Esophagus muscularis mucosa (tissue), 4 donors: ENCODE measurements around the gene MPP2. TPM values are rescaled to one million over a fixed set of nuclear protein-coding genes. Genes with fewer than 3 reads are reported as not detected.

Experiments
- DNase-seq: peaks from one replicate; pipeline ENCODE4 v3.0.0-alpha.2; 2017; ENCODE audit errors: extremely low spot score
- H3K27ac ChIP-seq, 4 donors: fragments of 200-600 bp; sonication (generic); replicated peaks in 1 of 4; 1 replicate in 3 of 4; 2 replicates in 1 of 4; pipeline ENCODE4 v1.5.1; 2016 to 2019; ENCODE audit warnings: mild to moderate bottlenecking in 1 of 4
- H3K27me3 ChIP-seq, 4 donors: fragments of 200-600 bp; sonication (generic); one replicate each; pipeline versions ENCODE4 v1.5.1 to v1.6.0; 2016 to 2019
- H3K36me3 ChIP-seq, 4 donors: fragments of 200-600 bp; sonication (generic); one replicate each; pipeline ENCODE4 v1.5.1; 2016 to 2019
- H3K4me1 ChIP-seq, 4 donors: fragments of 200-600 bp; sonication (generic); one replicate each; pipeline ENCODE4 v1.5.1; 2016 to 2019
- H3K4me3 ChIP-seq, 4 donors: fragments of 200-600 bp; sonication (generic); 1 replicate in 2 of 4; 2 replicates in 2 of 4; pipeline ENCODE4 v1.5.1; 2016 to 2019; ENCODE audit warnings: mild to moderate bottlenecking in 4 of 4, moderate library complexity in 1 of 4
- H3K9me3 ChIP-seq, 4 donors: fragments of 200-600 bp; sonication (generic); 1 replicate in 3 of 4; 2 replicates in 1 of 4; pipeline ENCODE4 v1.5.1; 2016 to 2019
- EP300 ChIP-seq: sonication (generic); formaldehyde crosslinking; IDR thresholded peaks from one replicate; pipeline ENCODE4 v1.6.1; 2017; ENCODE audit warnings: antibody characterized with exemption
- POLR2A ChIP-seq: fragments of 450-650 bp; IDR thresholded peaks from one replicate; pipeline ENCODE4 v1.6.1; 2017; ENCODE audit warnings: antibody characterized with exemption, moderate library complexity, mild to moderate bottlenecking, low read depth
- POLR2AphosphoS5 ChIP-seq, 2 donors: sonication (generic); formaldehyde crosslinking; IDR thresholded peaks; one replicate each; pipeline ENCODE4 v1.6.1; 2017; ENCODE audit warnings: antibody characterized with exemption in 2 of 2
- WGBS: methylation state at CpG from one replicate; pipeline ENCODE4 v1.1.5; 2018; 5-methylcytosine and 5-hydroxymethylcytosine counted together
- intact Hi-C: fragments of 100-400 bp; cut with DNase I; formaldehyde crosslinking; loops from one replicate; pipeline ENCODE4 v1.15.1; 2023
- total RNA-seq, 4 donors: library from RNA; depleted of rRNA; stranded (reverse); fragments of >200 nt; gene quantifications; one replicate each; pipeline versions ENCODE4 v1.1.0 to v1.2.1, GENCODE V29; 2016
- TF ChIP-seq, protein P1 (sequence below), 3 experiments: fragments of 200-600 bp in 2 of 3; fragments of 450-650 bp in 1 of 3; sonication (generic) in 2 of 3; IDR thresholded peaks; one replicate each; pipeline ENCODE4 v1.5.1; 2017 to 2019; ENCODE audit warnings: antibody characterized with exemption in 3 of 3, mild to moderate bottlenecking in 2 of 3, moderate library complexity in 1 of 3

MPP2 gene
- total RNA-seq, 4 donors from 2014 or later, result 13.3 to 15.9 (median 15.6) TPM

DNA sequence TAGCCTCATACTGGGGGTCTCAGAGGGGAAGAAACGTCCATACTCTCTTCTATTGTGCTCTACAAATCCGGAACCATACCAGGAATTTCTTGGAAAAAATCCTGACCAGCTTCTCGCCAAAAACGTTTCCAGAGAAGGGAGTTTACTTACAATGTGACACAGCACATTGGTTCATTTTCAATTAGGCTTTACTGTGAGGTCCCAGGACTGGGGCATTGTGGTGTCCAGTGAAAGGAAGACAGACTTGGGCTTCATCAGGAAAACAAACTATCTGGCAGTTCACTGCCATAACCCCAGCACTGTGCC lies 14.7 kb downstream of the MPP2 start:
- intact Hi-C loops, result no loop called here
- H3K27ac ChIP-seq, result no peak overlapping the region
- H3K36me3 ChIP-seq, result peaks cover 0 to 38% (median 17%) of the 10 kb centered on the region in 4 donors
- TF ChIP-seq POLR2A (no peak), POLR2AphosphoS5 (IDR thresholded peaks at IDR 0.05) (no peak), EP300 (no peak)
- TF ChIP-seq, protein P1, sequence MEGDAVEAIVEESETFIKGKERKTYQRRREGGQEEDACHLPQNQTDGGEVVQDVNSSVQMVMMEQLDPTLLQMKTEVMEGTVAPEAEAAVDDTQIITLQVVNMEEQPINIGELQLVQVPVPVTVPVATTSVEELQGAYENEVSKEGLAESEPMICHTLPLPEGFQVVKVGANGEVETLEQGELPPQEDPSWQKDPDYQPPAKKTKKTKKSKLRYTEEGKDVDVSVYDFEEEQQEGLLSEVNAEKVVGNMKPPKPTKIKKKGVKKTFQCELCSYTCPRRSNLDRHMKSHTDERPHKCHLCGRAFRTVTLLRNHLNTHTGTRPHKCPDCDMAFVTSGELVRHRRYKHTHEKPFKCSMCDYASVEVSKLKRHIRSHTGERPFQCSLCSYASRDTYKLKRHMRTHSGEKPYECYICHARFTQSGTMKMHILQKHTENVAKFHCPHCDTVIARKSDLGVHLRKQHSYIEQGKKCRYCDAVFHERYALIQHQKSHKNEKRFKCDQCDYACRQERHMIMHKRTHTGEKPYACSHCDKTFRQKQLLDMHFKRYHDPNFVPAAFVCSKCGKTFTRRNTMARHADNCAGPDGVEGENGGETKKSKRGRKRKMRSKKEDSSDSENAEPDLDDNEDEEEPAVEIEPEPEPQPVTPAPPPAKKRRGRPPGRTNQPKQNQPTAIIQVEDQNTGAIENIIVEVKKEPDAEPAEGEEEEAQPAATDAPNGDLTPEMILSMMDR (IDR thresholded peaks at IDR 0.05), result no peak
- H3K27me3 ChIP-seq, result no peaks in the 10 kb centered on the region
- 42% methylated on average over 4 of the region's 4 CpGs for WGBS
- peaks cover 0 to 4% (median 0%) of the 10 kb centered on the region in 4 donors for H3K4me1 ChIP-seq
- no peaks in the 10 kb centered on the region for H3K9me3 ChIP-seq
- DNase-seq, result no peak
- H3K4me3 ChIP-seq, result no peak overlapping the region

DNA sequence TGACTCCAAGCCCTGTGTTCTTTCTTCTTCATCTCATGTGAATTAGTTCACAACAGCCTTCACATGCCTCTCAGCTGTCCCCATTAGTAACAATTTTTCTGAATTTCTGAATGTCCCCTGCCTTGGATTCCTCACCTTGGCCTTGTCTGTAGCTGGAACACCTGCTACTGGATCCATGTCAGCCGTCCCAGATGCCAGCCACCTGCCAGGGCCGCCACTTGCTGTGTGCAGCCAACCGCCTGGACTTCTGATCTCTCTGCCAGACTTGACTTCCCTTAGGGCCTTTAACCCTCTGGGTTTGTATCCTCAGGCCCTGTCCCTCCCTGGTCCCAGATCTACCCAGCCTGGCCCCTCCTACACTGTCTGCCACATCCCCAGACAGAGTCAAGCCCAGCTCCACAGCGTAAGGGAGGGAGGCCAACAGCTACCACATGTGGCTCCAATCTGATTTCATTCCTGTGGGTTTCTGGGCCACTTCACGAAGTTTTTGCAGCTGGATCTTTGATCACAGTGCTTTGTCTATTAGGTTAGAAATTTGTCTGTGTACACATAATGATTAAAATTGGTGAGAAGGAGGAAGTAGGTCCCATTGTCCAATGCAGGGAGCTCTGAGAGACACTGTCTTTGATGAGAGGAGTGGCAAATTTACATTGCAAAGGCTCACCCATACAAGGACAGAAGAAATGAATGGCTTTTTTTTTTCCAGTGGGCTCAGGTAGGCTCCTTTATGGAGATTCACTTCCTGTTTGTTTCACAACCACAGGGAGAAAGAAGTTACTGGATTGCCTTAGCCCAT lies 15.3 kb downstream of the MPP2 start:
- no peaks in the 10 kb centered on the region for H3K27me3 ChIP-seq
- WGBS, result 89% methylated on average over 5 of the region's 5 CpGs
- TF ChIP-seq EP300, result no peak
- no peak for TF ChIP-seq POLR2AphosphoS5 (IDR thresholded peaks at IDR 0.05)
- TF ChIP-seq, protein P1 (IDR thresholded peaks at IDR 0.05), result no peak
- no peak for TF ChIP-seq POLR2A
- intact Hi-C loops, result no loop called here
- peaks cover 0 to 4% (median 0%) of the 10 kb centered on the region in 4 donors for H3K4me1 ChIP-seq
- no peak overlapping the region for H3K4me3 ChIP-seq
- H3K9me3 ChIP-seq, result no peaks in the 10 kb centered on the region
- no peak overlapping the region for H3K27ac ChIP-seq
- peaks cover 0 to 32% (median 15%) of the 10 kb centered on the region in 4 donors for H3K36me3 ChIP-seq
- DNase-seq, result no peak

- Histone ChIP-seq H3K4me3 (no peak overlapping the region), H3K4me1 (peaks cover 0 to 4% (median 0%) of the 10 kb centered on the region in 4 donors), H3K27me3 (no peaks in the 10 kb centered on the region), H3K9me3 (no peaks in the 10 kb centered on the region), H3K27ac (no peak overlapping the region), H3K36me3 (peaks cover 0 to 18% (median 6%) of the 10 kb centered on the region in 4 donors)
- 100% methylated on average over 1 of the region's 1 CpG for WGBS
- TF ChIP-seq POLR2A (no peak), EP300 (no peak), POLR2AphosphoS5 (IDR thresholded peaks at IDR 0.05) (no peak)
- TF ChIP-seq, protein P1 (IDR thresholded peaks at IDR 0.05), result no peak
- no peak for DNase-seq
- intact Hi-C loops, result no loop called here
Measured at GRCh38 chr17:43890240-43890639, 17.1 kb downstream of the MPP2 start.

DNA sequence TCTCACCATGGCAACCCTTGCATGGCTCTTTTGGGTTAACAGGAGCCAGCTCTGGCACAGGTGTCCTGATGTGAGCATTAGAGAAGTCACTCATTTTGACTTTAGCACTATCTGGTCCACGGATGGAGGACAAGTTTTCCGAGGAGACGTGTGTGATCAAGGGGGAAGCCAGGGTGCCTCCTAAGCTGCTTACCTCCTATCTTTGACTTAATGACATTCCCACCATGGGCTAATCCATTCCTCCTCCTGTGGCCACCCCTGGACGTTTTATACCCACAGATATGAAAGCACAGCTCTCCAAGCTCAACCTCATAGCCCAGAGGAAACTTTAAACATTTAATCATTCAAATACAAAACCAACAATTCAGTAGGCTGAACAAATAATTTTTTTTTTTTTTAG lies 18.8 kb downstream of the MPP2 start:
- intact Hi-C loops, result no loop called here
- Histone ChIP-seq H3K27me3 (no peaks in the 10 kb centered on the region), H3K9me3 (no peaks in the 10 kb centered on the region), H3K4me3 (no peak overlapping the region), H3K27ac (no peak overlapping the region), H3K36me3 (peaks cover 0 to 12% (median 5%) of the 10 kb centered on the region in 4 donors), H3K4me1 (peaks cover 0 to 4% (median 0%) of the 10 kb centered on the region in 4 donors)
- no peak for DNase-seq
- no peak for TF ChIP-seq POLR2AphosphoS5 (IDR thresholded peaks at IDR 0.05)
- 72% methylated on average over 4 of the region's 4 CpGs for WGBS

GRCh38 chr17:43882761-43883415 lies 24.4 kb downstream of the MPP2 start:
- no peaks in the 10 kb centered on the region for H3K9me3 ChIP-seq
- TF ChIP-seq POLR2AphosphoS5 (IDR thresholded peaks at IDR 0.05) (no peak), EP300 (no peak), POLR2A (no peak)
- TF ChIP-seq, protein P1 (IDR thresholded peaks at IDR 0.05), result no peak
- H3K4me1 ChIP-seq, result peaks cover 7 to 9% (median 9%) of the 10 kb centered on the region in 4 donors
- H3K27ac ChIP-seq, result no peak overlapping the region
- WGBS, result 92% methylated on average over 10 of the region's 14 CpGs
- H3K36me3 ChIP-seq, result peaks cover 0 to 46% (median 33%) of the 10 kb centered on the region in 4 donors
- no peak for DNase-seq
- no peaks in the 10 kb centered on the region for H3K27me3 ChIP-seq
- no peak overlapping the region for H3K4me3 ChIP-seq
- intact Hi-C loops, result no loop called here
